ENCODE results near the gene ADSS2. TPM values are rescaled to one million over a fixed set of nuclear protein-coding genes. Genes with fewer than 3 reads are reported as not detected.

Gene ADSS2
- total RNA-seq, 1 donor from 2014 or later: 34.2 TPM

DNA sequence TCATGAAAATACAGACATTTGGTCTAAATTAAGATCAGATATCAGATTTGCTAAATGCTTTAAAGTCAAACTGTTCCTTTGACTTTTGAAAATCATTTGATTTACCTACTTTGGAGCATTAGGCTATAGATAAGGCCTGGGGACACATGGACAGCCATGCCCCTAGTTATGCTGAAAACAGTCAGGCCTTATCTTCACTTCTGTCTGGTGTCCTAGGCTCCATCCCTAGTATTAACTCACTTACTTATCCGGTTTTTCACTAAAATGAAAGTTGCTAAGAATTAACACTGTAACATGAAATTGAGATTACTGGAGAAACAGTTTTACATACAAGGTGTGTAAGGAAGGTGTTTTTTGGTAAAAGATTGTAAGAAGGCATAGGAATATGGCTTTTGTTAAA is 4.9 kb upstream of the ADSS2 start:
- no peaks in the 10 kb centered on the region for H3K27me3 ChIP-seq
- H3K4me1 ChIP-seq: peaks cover 5% of the 10 kb centered on the region
- DNase-seq (no peak), ATAC-seq (no peak)
- no peaks in the 10 kb centered on the region for H3K9me3 ChIP-seq
- intact Hi-C loops (cut with DNase I): no loop called here
- no peaks in the 10 kb centered on the region for H3K36me3 ChIP-seq
- no peak overlapping the region for H3K27ac ChIP-seq
- no peak overlapping the region for H3K4me3 ChIP-seq
- TF ChIP-seq, protein P1, sequence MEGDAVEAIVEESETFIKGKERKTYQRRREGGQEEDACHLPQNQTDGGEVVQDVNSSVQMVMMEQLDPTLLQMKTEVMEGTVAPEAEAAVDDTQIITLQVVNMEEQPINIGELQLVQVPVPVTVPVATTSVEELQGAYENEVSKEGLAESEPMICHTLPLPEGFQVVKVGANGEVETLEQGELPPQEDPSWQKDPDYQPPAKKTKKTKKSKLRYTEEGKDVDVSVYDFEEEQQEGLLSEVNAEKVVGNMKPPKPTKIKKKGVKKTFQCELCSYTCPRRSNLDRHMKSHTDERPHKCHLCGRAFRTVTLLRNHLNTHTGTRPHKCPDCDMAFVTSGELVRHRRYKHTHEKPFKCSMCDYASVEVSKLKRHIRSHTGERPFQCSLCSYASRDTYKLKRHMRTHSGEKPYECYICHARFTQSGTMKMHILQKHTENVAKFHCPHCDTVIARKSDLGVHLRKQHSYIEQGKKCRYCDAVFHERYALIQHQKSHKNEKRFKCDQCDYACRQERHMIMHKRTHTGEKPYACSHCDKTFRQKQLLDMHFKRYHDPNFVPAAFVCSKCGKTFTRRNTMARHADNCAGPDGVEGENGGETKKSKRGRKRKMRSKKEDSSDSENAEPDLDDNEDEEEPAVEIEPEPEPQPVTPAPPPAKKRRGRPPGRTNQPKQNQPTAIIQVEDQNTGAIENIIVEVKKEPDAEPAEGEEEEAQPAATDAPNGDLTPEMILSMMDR (IDR thresholded peaks at IDR 0.05): no peak

DNA sequence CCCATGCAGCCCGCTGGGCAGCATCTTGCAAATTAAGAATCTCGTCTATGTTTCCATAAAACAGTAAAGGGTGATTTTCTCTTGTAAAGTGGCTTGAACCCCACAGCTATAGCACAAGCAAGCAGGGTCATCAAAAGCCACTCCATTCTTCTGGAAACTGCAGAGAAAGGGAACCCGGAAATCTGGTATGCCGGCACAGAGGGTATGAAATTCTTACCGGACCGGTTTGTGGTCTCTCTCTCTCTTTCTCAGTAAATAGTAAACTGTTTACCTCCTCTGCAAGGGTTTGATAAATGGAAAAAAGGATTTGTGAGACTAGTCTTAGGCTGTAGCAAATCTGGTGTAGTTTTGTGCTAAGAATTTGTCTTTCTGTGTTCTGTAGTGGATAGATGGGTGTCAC is 2.7 kb upstream of the ADSS2 start:
- H3K27ac ChIP-seq: no peak overlapping the region
- no peaks in the 10 kb centered on the region for H3K27me3 ChIP-seq
- no peaks in the 10 kb centered on the region for H3K9me3 ChIP-seq
- no peaks in the 10 kb centered on the region for H3K36me3 ChIP-seq
- peaks cover 10% of the 10 kb centered on the region for H3K4me1 ChIP-seq
- TF ChIP-seq, protein P1 (IDR thresholded peaks at IDR 0.05): no peak
- intact Hi-C loops (cut with DNase I): no loop called here
- ATAC-seq (no peak), DNase-seq (no peak)
- no peak overlapping the region for H3K4me3 ChIP-seq

DNA sequence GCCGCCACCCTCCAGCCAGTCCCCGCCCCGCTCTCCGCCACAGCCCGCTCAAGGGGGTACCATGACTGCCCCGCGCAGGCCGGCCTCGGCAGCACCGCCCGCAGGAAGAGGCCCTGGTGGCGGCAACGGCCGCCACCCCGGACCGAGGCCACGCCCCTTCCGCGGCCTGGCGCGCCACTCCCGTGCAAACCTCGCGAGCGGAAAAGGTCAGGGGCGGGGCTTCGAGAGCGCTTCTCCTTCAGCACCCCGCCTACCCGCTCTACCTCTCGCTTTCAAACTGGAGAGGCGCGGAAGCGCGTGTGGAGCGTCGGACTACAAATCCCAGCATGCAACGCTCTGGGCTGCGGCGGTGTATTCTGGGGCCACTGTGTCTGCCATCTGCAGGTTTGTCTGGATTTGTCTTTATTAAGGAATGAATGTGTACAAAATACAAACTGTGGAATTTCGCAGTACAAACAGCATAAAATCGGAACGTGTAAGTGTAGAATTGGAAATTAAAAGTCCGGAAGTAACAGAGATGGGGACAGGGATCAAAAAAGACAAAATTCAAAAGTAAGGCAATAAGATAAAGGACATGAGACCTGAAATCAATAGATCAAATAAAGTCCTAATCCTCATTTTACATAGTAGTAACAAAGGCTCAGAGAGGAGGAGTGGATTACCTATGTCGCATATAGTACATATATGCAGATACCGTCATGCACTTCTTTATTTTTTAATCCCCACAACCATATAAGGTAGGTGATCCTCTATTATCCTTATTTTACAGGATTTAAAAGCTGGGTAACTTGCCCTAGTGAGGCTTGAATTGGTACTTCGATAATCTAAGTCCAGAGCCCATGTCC is 464 bp upstream of the ADSS2 start:
- Histone ChIP-seq H3K9me3 (no peaks in the 10 kb centered on the region), H3K4me1 (peaks cover 24% of the 10 kb centered on the region), H3K27ac (peak overlapping the region; percentile 96), H3K4me3 (peak overlapping the region; percentile 91), H3K27me3 (no peaks in the 10 kb centered on the region), H3K36me3 (no peaks in the 10 kb centered on the region)
- intact Hi-C loops (cut with DNase I): no loop called here
- TF ChIP-seq, protein P1 (IDR thresholded peaks at IDR 0.05): peak; percentile 55
- DNase-seq (peak; percentile 100), ATAC-seq (peak; percentile 98)

DNA sequence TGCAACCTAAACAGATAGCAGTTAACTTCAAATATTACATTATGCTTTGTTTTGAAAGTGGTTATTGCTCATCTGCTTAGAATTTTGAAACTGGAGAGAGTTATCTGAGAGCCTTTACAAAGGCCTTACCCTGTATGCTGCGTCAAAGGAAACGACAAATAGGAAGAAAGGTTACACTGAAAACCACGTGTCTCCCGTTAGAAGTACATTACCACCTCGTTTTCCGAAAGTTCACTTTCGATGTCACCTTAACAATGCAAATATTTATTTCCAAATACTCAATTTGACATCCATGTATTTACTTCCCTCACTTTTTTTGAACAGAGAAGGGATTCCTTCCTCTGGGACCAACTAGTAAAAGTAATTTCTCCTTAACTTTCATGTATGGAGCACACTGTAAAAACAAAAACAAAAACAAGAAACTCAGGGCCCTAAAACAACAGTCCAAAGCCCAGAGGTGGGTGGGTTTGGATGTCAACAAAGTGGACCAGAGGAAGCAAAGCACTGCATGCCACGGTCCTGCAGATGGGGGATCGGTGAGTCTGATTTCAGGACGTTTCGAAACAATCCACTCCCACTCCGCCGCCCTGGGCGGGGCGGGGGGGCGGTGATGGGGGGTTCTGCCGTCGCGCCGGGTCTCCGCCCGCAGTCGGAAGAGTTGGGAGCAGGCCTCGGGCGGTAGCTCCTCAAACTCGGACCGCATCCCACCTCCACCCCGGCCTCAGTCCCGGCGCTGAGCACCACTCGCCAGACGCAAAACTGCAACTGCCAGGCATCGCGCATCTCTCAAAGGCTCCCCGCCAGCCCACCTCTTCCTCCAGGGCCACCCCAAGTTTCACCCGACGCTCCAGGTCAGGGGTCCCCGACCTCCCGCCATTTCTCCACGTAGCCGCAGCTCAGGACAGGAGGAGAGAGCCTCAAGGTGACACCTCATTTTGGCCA is 841 bp downstream of the ADSS2 start:
- Histone ChIP-seq H3K27me3 (no peaks in the 10 kb centered on the region), H3K9me3 (no peaks in the 10 kb centered on the region), H3K36me3 (no peaks in the 10 kb centered on the region), H3K4me3 (peak overlapping the region; percentile 91), H3K27ac (peak overlapping the region; percentile 96), H3K4me1 (peaks cover 30% of the 10 kb centered on the region)
- ATAC-seq (peak; percentile 47), DNase-seq (peak; percentile 88)
- TF ChIP-seq, protein P1 (IDR thresholded peaks at IDR 0.05): no peak
- intact Hi-C loops (cut with DNase I): no loop called here

DNA sequence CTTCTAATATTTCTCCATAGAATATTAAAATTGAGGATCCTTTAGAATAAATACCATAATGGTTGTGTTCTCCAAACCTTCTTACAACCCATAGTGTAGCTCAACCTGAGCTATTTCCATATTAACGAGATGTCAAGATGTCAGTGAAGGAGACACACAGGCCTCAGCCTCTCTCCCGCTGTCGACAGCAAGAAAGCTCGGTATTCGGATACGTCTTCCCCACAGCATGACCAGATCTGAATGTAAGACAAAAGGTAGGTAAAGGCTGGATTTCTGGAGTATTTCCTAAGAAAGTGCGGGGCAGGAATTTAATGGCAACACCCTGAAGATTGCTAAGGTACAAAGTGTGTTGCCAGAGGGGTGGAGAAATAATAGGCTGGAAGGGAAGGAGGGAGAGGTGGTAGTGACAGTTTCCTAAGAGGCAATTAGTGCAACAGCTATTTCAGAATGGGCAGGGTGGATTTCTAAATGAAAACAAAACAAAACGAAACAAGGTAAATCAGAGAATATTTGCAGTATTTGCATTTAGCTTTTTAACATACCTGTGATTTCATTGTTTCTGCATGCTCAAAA is 1.7 kb downstream of the ADSS2 start:
- Histone ChIP-seq H3K27ac (peak overlapping the region; percentile 96), H3K9me3 (no peaks in the 10 kb centered on the region), H3K27me3 (no peaks in the 10 kb centered on the region), H3K4me1 (peaks cover 39% of the 10 kb centered on the region), H3K36me3 (no peaks in the 10 kb centered on the region), H3K4me3 (peak overlapping the region; percentile 91)
- DNase-seq: no peak
- intact Hi-C loops (cut with DNase I): no loop called here
- no peak for ATAC-seq
- TF ChIP-seq, protein P1 (IDR thresholded peaks at IDR 0.05): no peak
